ENCODE results near the gene CTU1.

CTU1 gene

GRCh38 chr19:51103926-51104341 is 4.3 kb downstream of the CTU1 start:
- DNase-seq (ENCODE audit: low spot score) = no peak

- DNase-seq (ENCODE audit: low spot score) = no peak
These were observed 5.2 kb downstream of the CTU1 start for GRCh38 chr19:51102991-51103390.

GRCh38 chr19:51101171-51101865 is 6.9 kb downstream of the CTU1 start:
- no peak for DNase-seq (ENCODE audit: low spot score)

- no peak for DNase-seq (ENCODE audit: low spot score)
These were observed 7.6 kb downstream of the CTU1 start for GRCh38 chr19:51100601-51101000.

- no peak for DNase-seq (ENCODE audit: low spot score)
These were observed 9.2 kb downstream of the CTU1 start for GRCh38 chr19:51099047-51099382.

- no peak for DNase-seq (ENCODE audit: low spot score)
These were observed 9.7 kb downstream of the CTU1 start for GRCh38 chr19:51098365-51099046.

GRCh38 chr19:51097796-51098195 is 10.4 kb downstream of the CTU1 start:
- DNase-seq (ENCODE audit: low spot score) = no peak

- DNase-seq (ENCODE audit: low spot score) = peak; percentile 80
These were observed 11.0 kb downstream of the CTU1 start for GRCh38 chr19:51097166-51097738.

GRCh38 chr19:51096473-51097165 is 11.6 kb downstream of the CTU1 start:
- DNase-seq (ENCODE audit: low spot score) = no peak

- peak; percentile 71 for DNase-seq (ENCODE audit: low spot score)
These were observed 13.4 kb downstream of the CTU1 start for GRCh38 chr19:51094696-51095279.

GRCh38 chr19:51093510-51094345 is 14.5 kb downstream of the CTU1 start:
- no peak for DNase-seq (ENCODE audit: low spot score)

GRCh38 chr19:51093101-51093500 is 15.1 kb downstream of the CTU1 start:
- no peak for DNase-seq (ENCODE audit: low spot score)

- DNase-seq (ENCODE audit: low spot score) = no peak
These were observed 16.0 kb downstream of the CTU1 start for GRCh38 chr19:51091895-51092873.

- no peak for DNase-seq (ENCODE audit: low spot score)
These were observed 17.1 kb downstream of the CTU1 start for GRCh38 chr19:51091126-51091525.

GRCh38 chr19:51090471-51090870 is 17.7 kb downstream of the CTU1 start:
- no peak for DNase-seq (ENCODE audit: low spot score)

GRCh38 chr19:51089786-51090185 is 18.4 kb downstream of the CTU1 start:
- no peak for DNase-seq (ENCODE audit: low spot score)

- no peak for DNase-seq (ENCODE audit: low spot score)
These were observed 21.9 kb downstream of the CTU1 start for GRCh38 chr19:51086153-51086850.

GRCh38 chr19:51084505-51084904 is 23.7 kb downstream of the CTU1 start:
- DNase-seq (ENCODE audit: low spot score) = no peak

GRCh38 chr19:51083783-51084182 is 24.4 kb downstream of the CTU1 start:
- no peak for DNase-seq (ENCODE audit: low spot score)

- DNase-seq (ENCODE audit: low spot score) = no peak
These were observed 25.0 kb downstream of the CTU1 start for GRCh38 chr19:51083181-51083580.

All from HuH-7.5 (cell line).